ENCODE results near the gene COG1. TPM values are rescaled to one million over a fixed set of nuclear protein-coding genes. Genes with fewer than 3 reads are reported as not detected.

The COG1 gene
- total RNA-seq, 1 experiment from 2014 or later: 26.5 TPM

DNA sequence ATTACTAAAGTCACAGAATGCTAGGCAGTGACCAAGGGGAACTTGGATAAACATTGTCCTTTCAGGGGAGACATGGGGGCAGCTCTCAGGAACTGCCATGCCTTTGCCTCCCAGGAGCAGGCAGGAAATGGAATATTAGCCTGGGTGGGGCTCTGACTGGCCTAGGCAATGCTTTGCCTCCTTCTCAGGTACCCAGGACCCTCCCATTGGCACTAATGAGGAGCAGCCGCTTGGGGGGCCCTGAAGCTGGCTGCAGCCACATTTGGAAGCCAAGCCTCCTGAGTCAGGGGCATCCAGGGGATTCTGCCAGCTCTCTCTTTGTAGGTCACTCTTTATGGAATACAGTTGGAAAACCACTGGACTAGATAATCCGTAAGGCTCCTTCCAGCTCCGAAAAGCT, 63.4 kb downstream of the COG1 start:
- Histone ChIP-seq H3K4me2 (ENCODE audit: insufficient read depth, insufficient read length, low read length) (no peak overlapping the region), H2BK12ac (ENCODE audit: insufficient read length, low read depth, low read length) (no peak overlapping the region), H3K4ac (ENCODE audit: low read depth, low read length) (no peak overlapping the region), H3K9ac (ENCODE audit: extremely low read depth, insufficient read length, low read length) (no peak overlapping the region), H2BK120ac (ENCODE audit: low read depth, low read length, poor library complexity, severe bottlenecking) (no peak overlapping the region), H2BK5ac (ENCODE audit: insufficient read length, low read length) (no peak overlapping the region), H2BK15ac (ENCODE audit: low read depth, low read length) (no peak overlapping the region), H3K23me2 (ENCODE audit: insufficient read length, low read depth, low read length, poor library complexity, severe bottlenecking) (no peaks in the 10 kb centered on the region), H3K79me2 (ENCODE audit: insufficient read depth, low read length) (no peaks in the 10 kb centered on the region), H3K14ac (ENCODE audit: insufficient read depth, low read length) (no peak overlapping the region), H2AK5ac (ENCODE audit: insufficient read length, low read length) (no peak overlapping the region), H4K91ac (ENCODE audit: insufficient read length, low read depth, low read length) (no peak overlapping the region), H3K9me3 (ENCODE audit: control insufficient read depth, low read depth, low read length) (no peaks in the 10 kb centered on the region), H3K4me1 (ENCODE audit: insufficient read depth, low read length) (no peaks in the 10 kb centered on the region), H3T11ph (ENCODE audit: low read length) (no peak overlapping the region), H2AFZ (ENCODE audit: low read length) (no peak overlapping the region), H3K56ac (ENCODE audit: insufficient read length, low read depth, low read length) (no peak overlapping the region), H3K27ac (ENCODE audit: insufficient read length, low read depth, low read length) (no peak overlapping the region), H3K27me3 (ENCODE audit: insufficient read depth, low read length) (no peaks in the 10 kb centered on the region), H4K20me1 (ENCODE audit: control insufficient read depth, insufficient read depth, insufficient read length) (no peaks in the 10 kb centered on the region), H2BK20ac (ENCODE audit: low read depth, low read length, poor library complexity, severe bottlenecking) (no peak overlapping the region), H3K23ac (ENCODE audit: insufficient read length, low read depth, low read length) (no peak overlapping the region), H4K5ac (ENCODE audit: insufficient read length, low read depth, low read length) (no peak overlapping the region), H4K8ac (replicated peaks; ENCODE audit: insufficient read length, low read depth, low read length) (no peak overlapping the region), H3K18ac (ENCODE audit: insufficient read length, low read depth, low read length) (no peak overlapping the region), H3K79me1 (ENCODE audit: insufficient read depth, low read depth, low read length, poor library complexity, severe bottlenecking) (no peaks in the 10 kb centered on the region)
- no peak for TF ChIP-seq CTCF (conservative IDR thresholded peaks at IDR 0.05)
- Mint-ChIP-seq H3K4me1 (peaks cover 25 to 36% of the 10 kb centered on the region in 2 experiments), H3K27ac (no peak overlapping the region), H3K27me3 (ENCODE audit: low read depth) (peaks cover 17% of the 10 kb centered on the region), H3K9me3 (no peaks in the 10 kb centered on the region), H3K36me3 (ENCODE audit: insufficient read depth in 1 of 3, low read depth in 3 of 3) (no peaks in the 10 kb centered on the region), H3K4me3 (peak overlapping the region in 1 of 2 experiments; percentile 7; a peak in 1 of 5 replicates)
- WGBS (ENCODE audit: extremely low coverage, insufficient read length, low lambda C conversion rate): no CpG with 5 or more reads among the region's 3 CpGs
- DNase-seq: peak; percentile 53
